Measurements from ENCODE around the gene REXO2.

Gene REXO2

GRCh38 chr11:114439229-114440120, at the start of gene REXO2:
TSS of gene REXO2 (plus strand) at chr11:114439467. CDS start at chr11:114439529, 62 bp downstream.
- peak; percentile 96 for DNase-seq

GRCh38 chr11:114392735-114393667, 46.3 kb upstream of the REXO2 start:
- no peak for DNase-seq

DNA sequence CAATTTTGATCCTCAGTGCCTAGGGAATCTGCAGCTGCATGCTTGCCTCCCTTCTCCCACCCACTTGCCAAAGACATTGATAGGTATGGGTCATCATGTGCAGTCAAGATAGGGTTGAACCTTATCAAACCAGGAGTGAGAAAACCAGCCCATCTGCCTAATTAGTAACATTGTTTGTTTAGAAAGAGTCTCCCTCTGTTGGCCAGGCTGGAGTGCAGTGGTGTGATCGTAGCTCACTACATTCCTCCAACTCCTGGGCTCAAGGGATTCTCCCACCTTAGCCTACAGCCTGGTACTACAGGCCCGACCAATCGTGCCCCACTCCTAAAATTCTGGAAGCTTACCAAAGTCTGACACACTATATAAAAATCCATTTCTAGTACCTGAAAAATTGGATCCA, 43.5 kb upstream of the REXO2 start:
- no peak for DNase-seq

GRCh38 chr11:114396916-114397315, 42.4 kb upstream of the REXO2 start:
- no peak for DNase-seq

GRCh38 chr11:114397349-114397982, 41.8 kb upstream of the REXO2 start:
- no peak for DNase-seq

- no peak for DNase-seq
These were observed 40.9 kb upstream of the REXO2 start for GRCh38 chr11:114398303-114398920.

GRCh38 chr11:114399490-114400215, 39.6 kb upstream of the REXO2 start:
- DNase-seq, result no peak

DNA sequence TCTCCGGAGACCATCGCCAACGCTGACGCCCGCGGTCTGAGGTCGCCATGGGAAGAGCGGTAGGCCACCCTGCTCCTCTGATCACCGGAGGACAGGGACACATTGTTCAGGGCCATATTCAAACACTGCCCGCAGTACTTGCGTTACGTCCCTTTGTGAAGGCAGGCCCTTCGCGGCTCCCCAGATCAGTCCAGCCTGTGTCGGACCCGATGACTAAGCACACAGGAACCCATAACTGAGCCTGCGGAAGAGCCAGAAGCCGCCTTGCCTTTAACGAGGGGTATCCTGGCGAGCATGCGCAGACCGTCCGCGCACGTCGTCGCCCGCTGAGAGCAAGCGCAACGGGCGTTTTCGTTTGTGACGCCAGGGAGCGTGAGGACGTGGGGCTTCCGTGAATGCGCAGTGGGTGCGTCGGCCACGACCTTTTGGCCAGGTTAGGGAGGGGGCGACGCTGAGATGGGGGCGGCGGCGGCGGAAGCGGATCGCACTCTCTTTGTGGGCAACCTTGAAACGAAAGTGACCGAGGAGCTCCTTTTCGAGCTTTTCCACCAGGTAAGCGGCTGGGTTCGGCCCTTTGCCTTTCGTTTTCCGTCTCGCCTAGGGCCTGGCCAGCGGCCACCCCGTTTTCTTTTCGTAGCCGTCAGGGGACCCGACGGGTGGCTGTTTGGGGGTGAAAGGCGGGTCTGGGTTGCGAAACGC, 38.9 kb upstream of the REXO2 start, which contains the start of the genes C11orf71 and RBM7:
Gene C11orf71 (minus strand): TSS at position 296 of the 699 bp plus-strand sequence. CDS start 180 bp downstream, at position 116.
Gene RBM7 (plus strand): TSS at position 451 of the 699 bp plus-strand sequence. CDS start 6 bp downstream, at position 457.
- peak; percentile 99 for DNase-seq

GRCh38 chr11:114400915-114401223, 38.4 kb upstream of the REXO2 start:
- no peak for DNase-seq

GRCh38 chr11:114401311-114401710, 38.0 kb upstream of the REXO2 start:
- DNase-seq, result no peak

DNA sequence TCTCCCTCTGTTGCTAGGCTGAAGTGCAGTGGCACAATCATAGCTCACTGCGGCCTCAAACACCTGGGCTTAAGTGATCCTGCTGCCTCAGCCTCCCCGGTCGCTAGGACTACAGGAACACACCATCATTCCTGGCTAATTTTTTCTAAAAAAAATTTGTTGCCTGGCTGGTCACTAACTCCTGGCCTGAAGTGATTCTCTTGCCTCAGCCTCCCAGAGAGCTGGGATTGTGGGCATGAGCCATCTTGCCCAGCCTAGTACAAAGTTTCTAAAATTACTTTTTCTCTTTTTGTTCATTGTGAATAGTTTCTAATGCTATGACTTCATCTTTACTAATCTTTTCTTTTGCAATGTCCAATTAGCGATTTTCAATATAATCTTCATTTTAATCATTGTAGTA, 26.3 kb upstream of the REXO2 start:
- no peak for DNase-seq

DNA sequence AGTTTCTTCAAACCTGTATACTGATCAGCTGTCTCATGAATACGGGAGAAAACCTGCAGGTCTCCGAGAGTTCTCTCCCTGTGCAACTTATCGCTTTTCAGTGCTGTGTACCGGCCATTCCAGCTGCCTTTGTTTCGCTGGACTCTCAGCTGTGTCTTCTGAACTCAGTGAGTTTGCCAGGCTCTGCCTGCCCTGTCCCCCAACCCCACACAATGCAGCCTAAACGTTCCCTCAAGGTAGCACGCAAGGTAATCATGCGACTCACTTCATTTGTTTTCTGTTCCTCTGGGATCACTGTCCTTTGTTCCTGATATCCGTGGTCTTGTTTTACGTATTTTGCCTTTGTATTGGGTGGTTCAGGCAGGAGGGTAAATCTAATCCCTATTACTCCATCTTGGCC, 25.3 kb upstream of the REXO2 start:
- no peak for DNase-seq

DNA sequence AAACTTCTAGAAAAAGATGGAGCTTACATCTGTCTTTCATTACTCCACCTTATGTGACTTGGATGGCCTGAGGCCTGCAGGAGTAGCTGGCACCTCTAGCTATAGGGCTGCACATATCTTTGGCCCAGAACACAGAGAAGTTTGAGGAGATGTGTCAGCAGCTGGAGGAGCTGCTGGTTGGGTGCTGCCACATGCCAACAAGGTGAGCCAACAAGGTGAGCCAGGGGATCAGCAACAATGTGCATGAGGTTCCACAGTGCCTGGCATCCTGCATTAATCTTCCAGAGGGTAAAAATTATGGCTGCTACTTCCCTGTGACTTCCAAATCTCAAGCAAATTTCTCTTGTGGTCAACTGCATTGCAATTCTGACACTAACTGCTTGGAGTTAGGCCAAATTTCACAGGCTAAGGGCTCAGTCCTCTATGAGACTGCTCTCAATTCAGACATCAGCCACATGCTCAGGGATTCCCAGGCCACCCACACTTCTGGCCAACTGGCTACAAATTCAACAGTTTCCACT, 22.8 kb upstream of the REXO2 start:
- DNase-seq, result no peak

GRCh38 chr11:114426280-114426679, 13.0 kb upstream of the REXO2 start:
- no peak for DNase-seq

DNA sequence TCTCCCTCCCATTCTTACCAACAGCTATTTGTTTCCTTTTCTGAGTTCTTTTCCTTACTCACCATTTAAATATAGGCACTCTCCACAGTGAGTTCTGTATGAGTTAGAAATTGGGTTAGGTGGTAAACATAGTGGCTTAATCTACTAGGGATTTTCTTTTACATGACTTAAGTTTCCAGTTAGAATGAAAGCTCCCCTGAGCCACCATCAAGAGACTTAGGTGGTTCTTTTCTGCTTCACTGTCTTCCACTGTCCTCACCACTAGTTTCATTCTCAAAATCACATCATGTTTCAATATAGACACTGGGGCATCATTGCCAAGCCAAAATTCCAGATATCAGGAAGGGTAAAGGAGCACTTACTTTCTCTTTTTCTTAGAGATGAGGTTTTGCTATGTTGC, 9.0 kb upstream of the REXO2 start:
- DNase-seq, result no peak

DNA sequence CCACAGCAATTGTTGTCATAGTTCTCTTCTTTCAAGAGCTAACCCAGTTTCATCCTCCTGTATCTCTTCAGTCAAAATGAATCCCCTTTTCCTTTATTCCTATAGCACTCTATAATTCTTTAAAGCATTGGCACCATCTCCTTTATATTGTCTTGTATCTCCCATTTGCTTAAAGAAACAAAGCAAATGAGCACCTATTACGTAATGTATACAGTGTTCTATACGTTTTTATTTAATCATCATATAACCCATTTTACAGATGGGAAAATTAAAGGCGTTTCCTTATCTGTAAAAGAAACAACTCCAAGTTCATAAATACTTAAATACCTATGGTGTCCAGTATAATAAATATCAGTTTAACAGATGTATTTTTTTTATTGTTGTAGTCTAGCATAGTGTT, 6.4 kb upstream of the REXO2 start:
- no peak for DNase-seq

DNA sequence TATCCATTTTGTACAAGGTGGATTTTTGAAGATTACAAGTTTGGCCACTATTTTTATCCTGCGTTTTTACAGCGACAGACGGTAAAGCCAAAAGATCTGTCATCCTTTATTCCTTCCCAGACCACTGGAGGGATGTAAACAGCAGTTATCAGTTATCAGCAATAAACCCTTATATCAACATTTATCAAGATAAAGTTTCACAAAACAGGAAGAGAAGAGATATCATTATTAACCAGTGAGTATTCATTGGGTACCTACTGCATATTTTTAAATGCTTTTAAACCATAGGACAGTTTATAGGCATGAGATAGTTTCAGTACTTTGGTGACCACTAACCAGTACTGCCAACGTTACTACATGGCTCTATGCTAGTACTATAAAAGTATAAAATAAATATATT, 5.9 kb upstream of the REXO2 start:
- no peak for DNase-seq

DNA sequence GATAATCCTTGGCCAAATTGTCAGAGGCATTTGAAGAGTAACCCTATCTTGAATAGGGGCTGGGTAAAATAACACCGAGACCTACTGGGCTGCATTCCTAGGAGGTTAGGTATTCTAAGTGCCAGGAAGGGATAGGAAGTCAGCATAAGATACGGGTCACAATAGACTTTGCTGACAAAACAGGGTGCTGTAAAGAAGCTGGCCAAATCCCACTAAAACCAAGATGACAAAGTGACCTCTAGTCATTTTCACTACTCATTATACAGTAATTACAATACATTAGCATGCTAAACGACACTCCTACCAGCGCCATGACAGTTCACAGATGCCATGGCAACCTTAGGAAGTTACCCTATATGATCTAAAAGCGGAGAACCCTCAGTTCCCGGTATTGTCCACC, 964 bp upstream of the REXO2 start:
- no peak for DNase-seq

DNA sequence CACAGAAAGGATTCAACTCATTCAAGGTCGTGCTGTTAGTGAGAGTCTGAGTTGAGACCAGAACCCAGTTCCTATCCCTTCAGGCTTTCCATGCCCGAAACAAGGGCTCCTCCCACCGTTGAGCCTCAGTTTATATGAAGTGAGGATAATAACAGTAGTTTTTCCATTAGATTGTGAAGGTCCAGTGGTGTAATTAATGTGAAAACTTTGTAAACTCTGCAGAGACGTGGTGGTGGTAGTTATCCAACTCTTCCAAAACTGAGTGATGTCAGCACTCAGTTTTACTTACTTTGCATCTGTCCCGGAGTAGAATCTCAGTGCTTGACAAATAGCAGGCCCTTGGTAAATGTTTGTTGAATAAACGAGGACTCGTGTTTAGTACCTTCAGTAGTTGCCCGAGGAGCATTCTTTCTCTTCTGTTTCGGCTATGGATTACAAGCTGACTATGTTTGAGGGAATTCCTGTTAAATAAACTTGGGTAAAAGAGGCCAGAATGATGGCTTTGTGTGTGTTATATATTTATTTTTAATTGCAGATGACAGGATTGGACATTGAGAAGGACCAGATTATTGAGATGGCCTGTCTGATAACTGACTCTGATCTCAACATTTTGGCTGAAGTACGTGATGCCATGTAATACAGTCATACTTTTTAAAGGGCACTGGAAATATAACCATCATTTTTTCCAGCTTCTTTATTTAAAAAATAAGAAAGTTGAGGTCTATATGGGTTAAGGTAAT, 1.0 kb downstream of the REXO2 start:
- no peak for DNase-seq

Data from CD4-positive, alpha-beta T cell treated with Interleukin-17A for 4 hours (primary cell).